DND-41 (cell line): ENCODE data around the gene RBFOX2.
A peak's percentile ranks its signal among the peaks of the same experiment; 100 is the strongest.

Experiments
- ATAC-seq: fragments of 200-7000 bp; cut with Tn5 transposase; 3 replicates; pipeline ENCODE4 v1.9.1; 2021; ENCODE audit warnings: low read depth; ENCODE audit not compliant: insufficient read depth
- DNase-seq: peaks from one replicate; pipeline ENCODE4 v3.0.0-alpha.2; 2020
- H2AFZ ChIP-seq: 2 replicates; pipeline ENCODE4 v1.6.0; 2012; ENCODE audit warnings: low read depth, low read length
- H3K27ac ChIP-seq: 2 replicates; pipeline ENCODE4 v1.5.1; 2012; ENCODE audit warnings: low read length, inconsistent platforms
- H3K27me3 ChIP-seq: fragments of 200-600 bp; sonication (generic); 2 replicates; pipeline ENCODE4 v1.6.0; 2012; ENCODE audit warnings: low read length, mild to moderate bottlenecking, inconsistent platforms; ENCODE audit not compliant: insufficient read depth, poor library complexity
- H3K36me3 ChIP-seq: 2 replicates; pipeline ENCODE4 v1.5.1; 2012; ENCODE audit warnings: low read length, inconsistent platforms; ENCODE audit not compliant: insufficient read depth
- H3K4me1 ChIP-seq: 2 replicates; pipeline ENCODE4 v1.5.1; 2012; ENCODE audit warnings: mild to moderate bottlenecking, low read length; ENCODE audit not compliant: insufficient read depth
- H3K4me2 ChIP-seq: 2 replicates; pipeline ENCODE4 v1.6.0; 2012; ENCODE audit warnings: mild to moderate bottlenecking, moderate library complexity, low read length, inconsistent platforms; ENCODE audit not compliant: insufficient read depth
- H3K4me3 ChIP-seq, 2 experiments: fragments of 200-600 bp in 1 of 2; shearing (Covaris generic) in 1 of 2; 2 replicates each; pipeline ENCODE4 v1.5.1; 2012 to 2016; ENCODE audit warnings: inconsistent platforms in 2 of 2, low read length in 2 of 2, mild to moderate bottlenecking in 2 of 2, low read depth in 1 of 2, moderate library complexity in 1 of 2
- H3K79me2 ChIP-seq: 2 replicates; pipeline ENCODE4 v1.6.0; 2012; ENCODE audit warnings: low read length, inconsistent platforms; ENCODE audit not compliant: insufficient read depth
- H3K9ac ChIP-seq: 2 replicates; pipeline ENCODE4 v1.6.0; 2012; ENCODE audit warnings: low read depth, mild to moderate bottlenecking, inconsistent platforms, low read length, moderate library complexity
- H3K9me3 ChIP-seq: 2 replicates; pipeline ENCODE4 v1.5.1; 2012; ENCODE audit warnings: low read length, moderate library complexity, mild to moderate bottlenecking, inconsistent platforms; ENCODE audit not compliant: insufficient read depth, severe bottlenecking
- H4K20me1 ChIP-seq: 2 replicates; pipeline ENCODE4 v1.6.0; 2012; ENCODE audit warnings: low read length; ENCODE audit not compliant: insufficient read depth
- CTCF ChIP-seq: IDR thresholded peaks from 2 replicates; pipeline ENCODE4 v1.5.1; 2012; ENCODE audit warnings: borderline replicate concordance, low read length, moderate library complexity, mild to moderate bottlenecking; ENCODE audit not compliant: poor library complexity, severe bottlenecking; ENCODE audit errors: extremely low read depth
- EZH2 ChIP-seq: IDR thresholded peaks from 3 replicates; pipeline ENCODE4 v1.6.1; 2012; ENCODE audit warnings: borderline replicate concordance, low read depth, mild to moderate bottlenecking, moderate library complexity, low read length, inconsistent platforms; ENCODE audit not compliant: severe bottlenecking

The RBFOX2 gene

DNA sequence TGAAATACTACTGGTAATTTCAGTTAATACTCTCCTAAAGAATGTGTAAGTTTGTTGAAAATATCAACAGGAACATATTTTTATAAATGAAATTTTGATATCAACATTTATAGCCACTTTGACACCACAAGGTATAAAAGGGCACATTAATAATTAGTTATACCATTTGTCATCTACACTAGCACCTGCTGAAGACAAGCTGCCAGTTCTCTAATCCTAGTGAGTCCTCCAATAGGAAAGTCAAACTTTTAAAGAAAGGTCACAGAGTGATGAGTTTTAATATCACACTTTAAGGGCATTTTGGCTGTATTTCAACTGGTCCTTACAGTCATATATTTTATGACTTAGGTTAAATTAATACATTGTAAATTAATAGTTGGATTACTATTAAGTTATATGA is 258.6 kb downstream of the RBFOX2 start:
- Histone ChIP-seq H3K9ac (no peak overlapping the region), H2AFZ (no peak overlapping the region), H3K9me3 (no peaks in the 10 kb centered on the region), H3K4me3 (no peak overlapping the region), H3K27ac (no peak overlapping the region), H3K79me2 (no peaks in the 10 kb centered on the region), H3K4me2 (no peak overlapping the region), H3K36me3 (no peaks in the 10 kb centered on the region), H3K4me1 (no peaks in the 10 kb centered on the region), H4K20me1 (no peaks in the 10 kb centered on the region), H3K27me3 (peaks cover 5% of the 10 kb centered on the region)
- no peak for ATAC-seq
- no peak for DNase-seq
- TF ChIP-seq EZH2: no peak
- TF ChIP-seq CTCF: no peak

DNA sequence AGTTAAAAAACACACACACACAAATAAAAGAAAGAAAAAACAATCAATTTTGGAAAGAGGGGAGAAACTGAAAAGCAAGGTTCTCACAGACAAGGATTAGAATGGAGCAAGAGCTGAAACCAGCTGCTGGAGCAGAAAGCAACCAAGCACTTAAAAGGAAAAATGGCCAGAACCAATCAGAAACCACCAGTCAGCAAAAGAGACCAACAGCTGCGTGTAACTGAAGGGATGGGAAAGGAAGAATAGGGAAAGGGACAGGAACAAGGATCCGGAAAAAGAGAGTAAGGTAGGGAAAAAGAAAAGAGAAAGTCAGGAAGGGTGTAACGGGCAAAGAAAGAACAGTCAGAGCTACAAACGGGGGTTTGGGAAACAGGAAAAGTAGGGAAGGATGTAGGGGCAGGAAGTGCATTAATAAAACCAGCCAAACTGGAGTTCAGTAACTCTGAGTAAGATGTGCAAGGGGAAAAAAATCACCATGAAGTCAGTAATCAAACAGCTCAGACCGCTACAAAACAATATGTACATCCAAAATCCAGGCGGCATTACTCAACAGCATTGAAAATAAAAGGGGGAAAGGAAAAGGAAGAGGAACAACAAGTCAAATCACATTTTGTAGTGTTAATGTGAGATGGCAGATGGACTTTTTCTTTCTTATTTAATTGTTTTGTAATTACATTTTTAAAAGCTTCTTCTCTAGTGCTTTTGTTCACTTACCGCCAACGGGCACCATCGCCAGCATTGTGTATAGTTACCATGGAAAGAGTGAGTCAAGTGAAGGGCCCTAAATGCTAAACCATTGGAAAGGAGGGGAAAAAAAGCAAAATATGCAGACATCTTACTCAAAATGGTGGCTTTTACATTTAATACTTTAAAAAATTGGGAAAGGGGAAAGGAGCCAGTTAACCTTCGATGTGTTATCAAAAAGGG is 261.7 kb downstream of the RBFOX2 start:
- peaks cover 5% of the 10 kb centered on the region for H3K27me3 ChIP-seq
- no peak for DNase-seq
- no peak overlapping the region for H3K27ac ChIP-seq
- H3K4me3 ChIP-seq: no peak overlapping the region
- H3K36me3 ChIP-seq: no peaks in the 10 kb centered on the region
- no peak overlapping the region for H3K4me2 ChIP-seq
- ATAC-seq: no peak
- H3K4me1 ChIP-seq: no peaks in the 10 kb centered on the region
- no peak overlapping the region for H3K9ac ChIP-seq
- no peaks in the 10 kb centered on the region for H3K9me3 ChIP-seq
- TF ChIP-seq EZH2: no peak
- TF ChIP-seq CTCF: no peak
- H3K79me2 ChIP-seq: no peaks in the 10 kb centered on the region
- no peaks in the 10 kb centered on the region for H4K20me1 ChIP-seq
- no peak overlapping the region for H2AFZ ChIP-seq

DNA sequence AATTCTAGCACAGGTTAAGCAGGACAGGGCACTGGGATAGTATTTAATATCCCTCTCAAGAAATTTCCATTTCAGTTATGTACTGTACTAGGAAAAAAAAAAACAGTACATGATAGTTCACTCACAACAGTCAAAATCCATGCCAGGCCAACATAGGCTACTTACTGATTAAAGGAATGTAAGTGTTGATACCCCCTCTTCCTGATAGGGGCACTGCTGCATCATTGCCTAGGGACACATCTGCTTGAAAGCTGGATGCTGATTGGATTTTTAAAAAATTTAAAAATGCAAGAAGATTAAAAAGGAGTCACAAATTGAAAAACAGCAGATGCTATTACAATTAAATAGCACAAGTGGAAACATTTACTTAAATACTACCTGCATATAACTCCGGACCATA is 267.6 kb downstream of the RBFOX2 start:
- H3K79me2 ChIP-seq: no peaks in the 10 kb centered on the region
- no peak overlapping the region for H3K4me2 ChIP-seq
- TF ChIP-seq CTCF (peak; percentile 47), EZH2 (no peak)
- no peaks in the 10 kb centered on the region for H3K9me3 ChIP-seq
- DNase-seq (no peak), ATAC-seq (no peak)
- H3K4me3 ChIP-seq: no peak overlapping the region
- no peaks in the 10 kb centered on the region for H3K27me3 ChIP-seq
- no peak overlapping the region for H3K9ac ChIP-seq
- H3K4me1 ChIP-seq: no peaks in the 10 kb centered on the region
- H2AFZ ChIP-seq: no peak overlapping the region
- H4K20me1 ChIP-seq: no peaks in the 10 kb centered on the region
- no peak overlapping the region for H3K27ac ChIP-seq
- H3K36me3 ChIP-seq: no peaks in the 10 kb centered on the region
